ENCODE data around the gene FBN1.

- TF ChIP-seq, protein P1, sequence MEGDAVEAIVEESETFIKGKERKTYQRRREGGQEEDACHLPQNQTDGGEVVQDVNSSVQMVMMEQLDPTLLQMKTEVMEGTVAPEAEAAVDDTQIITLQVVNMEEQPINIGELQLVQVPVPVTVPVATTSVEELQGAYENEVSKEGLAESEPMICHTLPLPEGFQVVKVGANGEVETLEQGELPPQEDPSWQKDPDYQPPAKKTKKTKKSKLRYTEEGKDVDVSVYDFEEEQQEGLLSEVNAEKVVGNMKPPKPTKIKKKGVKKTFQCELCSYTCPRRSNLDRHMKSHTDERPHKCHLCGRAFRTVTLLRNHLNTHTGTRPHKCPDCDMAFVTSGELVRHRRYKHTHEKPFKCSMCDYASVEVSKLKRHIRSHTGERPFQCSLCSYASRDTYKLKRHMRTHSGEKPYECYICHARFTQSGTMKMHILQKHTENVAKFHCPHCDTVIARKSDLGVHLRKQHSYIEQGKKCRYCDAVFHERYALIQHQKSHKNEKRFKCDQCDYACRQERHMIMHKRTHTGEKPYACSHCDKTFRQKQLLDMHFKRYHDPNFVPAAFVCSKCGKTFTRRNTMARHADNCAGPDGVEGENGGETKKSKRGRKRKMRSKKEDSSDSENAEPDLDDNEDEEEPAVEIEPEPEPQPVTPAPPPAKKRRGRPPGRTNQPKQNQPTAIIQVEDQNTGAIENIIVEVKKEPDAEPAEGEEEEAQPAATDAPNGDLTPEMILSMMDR (IDR thresholded peaks at IDR 0.05 in 4 of 5, conservative IDR thresholded peaks at IDR 0.05 in 1 of 5) = no peak
- no peak for TF ChIP-seq POLR2A (IDR thresholded peaks at IDR 0.05)
These were observed 175.8 kb downstream of the FBN1 start for GRCh38 chr15:48469681-48470080.

Measured in gastrocnemius medialis (tissue), 4 donors.